Tibial artery (tissue), 4 donors: ENCODE data around the gene ITGB1BP1.

Experiments
- DNase-seq, 2 donors: peaks; one replicate each; pipeline ENCODE4 v3.0.0-alpha.2; 2019
- H3K27ac ChIP-seq, 2 donors: fragments of 200-600 bp; sonication (generic) in 1 of 2; 1 replicate in 1 of 2; 2 replicates in 1 of 2; pipeline ENCODE4 v1.5.1; 2018 to 2019; ENCODE audit warnings: mild to moderate bottlenecking in 1 of 2
- H3K27me3 ChIP-seq, 2 donors: fragments of 200-600 bp; sonication (generic) in 1 of 2; one replicate each; pipeline versions ENCODE4 v1.5.1 to v1.6.0; 2016 to 2019
- H3K36me3 ChIP-seq, 3 donors: fragments of 200-600 bp; sonication (generic) in 2 of 3; one replicate each; pipeline ENCODE4 v1.5.1; 2016 to 2019; ENCODE audit warnings: mild to moderate bottlenecking in 2 of 3
- H3K4me1 ChIP-seq, 4 donors: fragments of 200-600 bp; sonication (generic) in 2 of 4; 1 replicate in 3 of 4; 2 replicates in 1 of 4; pipeline ENCODE4 v1.5.1; 2016 to 2019
- H3K4me3 ChIP-seq, 2 donors: fragments of 200-600 bp; sonication (generic) in 1 of 2; 1 replicate in 1 of 2; 2 replicates in 1 of 2; pipeline ENCODE4 v1.5.1; 2018 to 2019; ENCODE audit warnings: mild to moderate bottlenecking in 2 of 2
- H3K9me3 ChIP-seq, 3 donors: fragments of 200-600 bp; sonication (generic) in 1 of 3; one replicate each; pipeline ENCODE4 v1.5.1; 2016 to 2019
- intact Hi-C: fragments of 100-400 bp; cut with DNase I; formaldehyde crosslinking; loops from one replicate; pipeline ENCODE4 v1.15.0; 2023; ENCODE audit warnings: low total_unique reads
- TF ChIP-seq, protein P1 (sequence below), 2 experiments: fragments of 200-600 bp in 1 of 2; fragments of 450-650 bp in 1 of 2; IDR thresholded peaks; one replicate each; pipeline ENCODE4 v1.5.1; 2017 to 2019; ENCODE audit warnings: antibody characterized with exemption in 2 of 2, mild to moderate bottlenecking in 1 of 2, moderate library complexity in 1 of 2

Gene ITGB1BP1

DNA sequence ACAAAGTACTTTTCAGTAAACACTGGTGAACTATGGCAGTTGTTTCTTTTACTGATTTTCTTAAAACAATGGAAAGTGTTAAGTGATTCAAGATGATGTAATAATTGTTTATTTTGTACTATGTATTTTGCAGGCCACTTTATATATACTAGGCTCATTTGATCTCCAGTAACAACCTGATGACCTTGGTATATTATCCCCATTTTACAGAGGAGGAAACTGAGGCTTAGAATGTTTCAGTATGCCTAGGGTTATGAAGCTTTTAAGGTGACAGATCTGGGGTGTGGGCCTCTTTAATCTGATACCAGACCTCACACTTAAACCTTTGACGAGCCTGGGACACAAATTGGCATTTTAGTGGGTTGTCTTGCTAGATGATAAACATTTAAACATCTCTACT lies 63.2 kb downstream of the ITGB1BP1 start:
- no peak for DNase-seq
- no peak overlapping the region for H3K27ac ChIP-seq
- H3K27me3 ChIP-seq: no peaks in the 10 kb centered on the region
- H3K4me1 ChIP-seq: no peaks in the 10 kb centered on the region
- intact Hi-C loops: no loop called here
- no peak overlapping the region for H3K4me3 ChIP-seq
- H3K9me3 ChIP-seq: no peaks in the 10 kb centered on the region
- TF ChIP-seq, protein P1, sequence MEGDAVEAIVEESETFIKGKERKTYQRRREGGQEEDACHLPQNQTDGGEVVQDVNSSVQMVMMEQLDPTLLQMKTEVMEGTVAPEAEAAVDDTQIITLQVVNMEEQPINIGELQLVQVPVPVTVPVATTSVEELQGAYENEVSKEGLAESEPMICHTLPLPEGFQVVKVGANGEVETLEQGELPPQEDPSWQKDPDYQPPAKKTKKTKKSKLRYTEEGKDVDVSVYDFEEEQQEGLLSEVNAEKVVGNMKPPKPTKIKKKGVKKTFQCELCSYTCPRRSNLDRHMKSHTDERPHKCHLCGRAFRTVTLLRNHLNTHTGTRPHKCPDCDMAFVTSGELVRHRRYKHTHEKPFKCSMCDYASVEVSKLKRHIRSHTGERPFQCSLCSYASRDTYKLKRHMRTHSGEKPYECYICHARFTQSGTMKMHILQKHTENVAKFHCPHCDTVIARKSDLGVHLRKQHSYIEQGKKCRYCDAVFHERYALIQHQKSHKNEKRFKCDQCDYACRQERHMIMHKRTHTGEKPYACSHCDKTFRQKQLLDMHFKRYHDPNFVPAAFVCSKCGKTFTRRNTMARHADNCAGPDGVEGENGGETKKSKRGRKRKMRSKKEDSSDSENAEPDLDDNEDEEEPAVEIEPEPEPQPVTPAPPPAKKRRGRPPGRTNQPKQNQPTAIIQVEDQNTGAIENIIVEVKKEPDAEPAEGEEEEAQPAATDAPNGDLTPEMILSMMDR (IDR thresholded peaks at IDR 0.05): no peak
- H3K36me3 ChIP-seq: peaks cover 37 to 91% (median 77%) of the 10 kb centered on the region in 3 donors

DNA sequence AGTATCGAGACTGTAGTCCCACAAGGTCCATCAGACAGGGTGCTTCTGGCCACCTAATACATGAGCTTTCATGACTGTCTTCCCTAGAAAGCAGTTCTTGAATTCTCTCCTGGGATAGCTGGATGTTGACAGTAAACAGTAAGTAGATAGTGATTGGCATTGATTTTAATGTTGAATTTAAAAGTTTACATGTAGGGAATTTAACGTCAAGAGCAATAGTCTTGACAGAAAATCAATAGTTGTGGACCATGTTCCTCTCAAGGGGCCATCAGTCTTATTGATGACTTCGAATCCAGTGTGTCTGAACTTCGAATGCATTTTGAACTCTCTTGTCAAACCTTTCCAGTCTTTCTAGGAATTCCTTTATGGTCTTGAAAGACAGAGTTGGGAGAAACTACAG lies 63.9 kb downstream of the ITGB1BP1 start:
- Histone ChIP-seq H3K27ac (no peak overlapping the region), H3K4me1 (no peaks in the 10 kb centered on the region), H3K36me3 (peaks cover 37 to 87% (median 77%) of the 10 kb centered on the region in 3 donors), H3K9me3 (no peaks in the 10 kb centered on the region), H3K27me3 (no peaks in the 10 kb centered on the region), H3K4me3 (no peak overlapping the region)
- DNase-seq: no peak
- TF ChIP-seq, protein P1 (IDR thresholded peaks at IDR 0.05): no peak
- intact Hi-C loops: no loop called here

DNA sequence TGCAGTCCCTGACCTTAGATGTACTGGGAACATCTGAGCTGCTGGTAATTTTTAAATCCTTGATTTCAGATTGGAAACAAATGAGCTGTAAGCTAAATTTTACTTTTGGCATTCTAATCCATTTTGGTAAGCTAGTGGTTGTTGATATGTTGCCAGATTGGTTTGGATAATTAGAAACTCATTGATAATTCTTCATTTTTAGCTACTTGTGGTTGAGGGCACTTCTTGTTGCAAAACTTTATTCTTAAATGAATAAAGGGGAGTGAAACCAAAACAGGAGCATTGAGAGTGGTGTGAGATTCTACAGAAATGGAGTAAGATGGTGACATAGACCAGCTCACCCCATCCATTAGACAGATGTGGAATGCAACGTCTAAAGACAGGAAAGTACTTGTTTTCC lies 64.5 kb downstream of the ITGB1BP1 start:
- H3K4me1 ChIP-seq: no peaks in the 10 kb centered on the region
- intact Hi-C loops: no loop called here
- no peaks in the 10 kb centered on the region for H3K27me3 ChIP-seq
- H3K9me3 ChIP-seq: no peaks in the 10 kb centered on the region
- H3K27ac ChIP-seq: no peak overlapping the region
- H3K4me3 ChIP-seq: no peak overlapping the region
- peaks cover 38 to 89% (median 82%) of the 10 kb centered on the region in 3 donors for H3K36me3 ChIP-seq
- TF ChIP-seq, protein P1 (IDR thresholded peaks at IDR 0.05): no peak
- no peak for DNase-seq

DNA sequence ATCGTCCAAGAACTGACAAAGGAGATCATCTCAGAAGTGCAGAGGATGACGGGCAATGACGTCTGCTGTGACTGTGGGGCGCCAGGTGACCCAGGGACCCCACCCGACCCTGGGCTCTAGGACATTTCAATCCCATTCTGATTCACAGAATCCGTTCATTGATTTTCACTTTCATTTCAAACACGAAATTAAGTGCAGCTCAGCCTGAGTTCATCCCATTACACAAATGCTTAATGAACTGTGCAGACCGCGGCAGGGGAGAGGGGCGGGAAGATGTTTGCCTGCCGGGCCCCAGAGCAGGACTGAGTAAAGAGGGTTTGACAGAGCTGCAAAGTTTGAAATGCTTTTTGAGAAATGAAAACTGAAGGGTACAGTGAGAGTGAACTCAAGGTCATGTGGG lies 67.1 kb downstream of the ITGB1BP1 start:
- H3K27ac ChIP-seq: no peak overlapping the region
- no peak for DNase-seq
- TF ChIP-seq, protein P1 (IDR thresholded peaks at IDR 0.05): no peak
- H3K4me1 ChIP-seq: no peaks in the 10 kb centered on the region
- no peaks in the 10 kb centered on the region for H3K27me3 ChIP-seq
- intact Hi-C loops: no loop called here
- no peak overlapping the region for H3K4me3 ChIP-seq
- H3K9me3 ChIP-seq: no peaks in the 10 kb centered on the region
- peaks cover 56 to 91% (median 91%) of the 10 kb centered on the region in 3 donors for H3K36me3 ChIP-seq

DNA sequence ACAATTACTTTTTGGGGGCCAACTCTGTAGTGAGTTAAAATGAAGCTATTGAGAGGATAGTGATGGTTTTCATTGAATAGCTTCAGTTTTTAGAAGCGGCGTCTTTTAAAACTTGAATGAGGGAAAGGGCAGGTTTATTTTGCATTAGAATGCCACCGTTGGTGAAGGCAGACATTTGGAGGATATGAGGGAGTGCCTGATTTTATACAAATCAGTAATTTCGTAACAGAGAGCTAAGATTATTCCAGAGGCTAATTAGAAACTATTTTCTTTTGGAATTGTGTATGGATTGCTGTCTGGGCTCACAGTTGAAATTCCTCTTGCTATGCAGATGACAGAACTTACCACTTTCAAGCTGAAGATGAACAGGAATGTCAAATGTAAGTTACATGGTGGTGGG lies 67.6 kb downstream of the ITGB1BP1 start:
- no peaks in the 10 kb centered on the region for H3K27me3 ChIP-seq
- intact Hi-C loops: no loop called here
- no peaks in the 10 kb centered on the region for H3K9me3 ChIP-seq
- H3K36me3 ChIP-seq: peaks cover 62 to 96% (median 92%) of the 10 kb centered on the region in 3 donors
- DNase-seq: no peak
- TF ChIP-seq, protein P1 (IDR thresholded peaks at IDR 0.05): no peak
- no peak overlapping the region for H3K27ac ChIP-seq
- no peak overlapping the region for H3K4me3 ChIP-seq
- no peaks in the 10 kb centered on the region for H3K4me1 ChIP-seq

DNA sequence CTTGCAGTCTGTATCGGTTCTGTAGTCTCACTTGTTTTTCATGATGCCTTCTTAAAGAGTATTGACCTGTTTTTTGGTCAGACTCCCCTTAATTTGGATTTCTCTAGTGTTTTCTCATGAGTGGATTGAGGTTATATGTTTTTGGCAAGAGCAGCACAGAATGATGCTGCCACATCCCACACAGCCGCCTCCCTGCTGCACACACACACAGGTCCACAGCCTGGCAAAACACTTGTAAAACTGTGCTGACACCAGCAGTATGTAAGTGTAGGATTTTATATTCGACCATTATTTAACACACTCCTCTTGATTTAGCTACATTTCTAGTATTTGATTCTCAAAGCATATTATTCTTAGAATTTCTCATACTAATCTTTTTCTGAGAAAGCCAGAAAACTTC lies 68.1 kb downstream of the ITGB1BP1 start:
- Histone ChIP-seq H3K27me3 (no peaks in the 10 kb centered on the region), H3K4me1 (no peaks in the 10 kb centered on the region), H3K4me3 (no peak overlapping the region), H3K27ac (no peak overlapping the region), H3K36me3 (peaks cover 63 to 95% (median 95%) of the 10 kb centered on the region in 3 donors), H3K9me3 (no peaks in the 10 kb centered on the region)
- DNase-seq: no peak
- intact Hi-C loops: no loop called here
- TF ChIP-seq, protein P1 (IDR thresholded peaks at IDR 0.05): no peak
